HepG2 (cell line): ENCODE measurements around the gene RRP36. TPM values are rescaled to one million over a fixed set of nuclear protein-coding genes. Genes with fewer than 3 reads are reported as not detected.

Experiments used
- CREM ChIP-seq, 2 experiments: sonication (generic) in 1 of 2; formaldehyde crosslinking in 1 of 2; IDR thresholded peaks; 2 replicates each; pipeline versions ENCODE4 v1.4.0 to v1.6.1; 2016 to 2020; ENCODE audit warnings: antibody characterized with exemption in 1 of 2, mild to moderate bottlenecking in 1 of 2, missing genetic modification reagents in 1 of 2
- FOSL1 ChIP-seq: sonication (generic); formaldehyde crosslinking; IDR thresholded peaks from 2 replicates; pipeline ENCODE4 v1.9.0; 2021; ENCODE audit warnings: missing genetic modification reagents, borderline replicate concordance
- FOXM1 ChIP-seq: sonication (generic); formaldehyde crosslinking; IDR thresholded peaks from 2 replicates; pipeline ENCODE4 v1.5.0; 2020; ENCODE audit warnings: missing genetic modification reagents
- GMEB2 ChIP-seq: IDR thresholded peaks from 2 replicates; pipeline ENCODE4 v1.6.1; 2016; ENCODE audit warnings: missing biosample characterization, missing genetic modification reagents, low read depth
- KMT2B ChIP-seq: IDR thresholded peaks from 2 replicates; pipeline ENCODE4 v1.6.1; 2016; ENCODE audit warnings: missing genetic modification reagents, missing compliant biosample characterization
- RBM22 ChIP-seq: fragments of 200-400 bp; formaldehyde crosslinking; optimal IDR thresholded peaks from 2 replicates; pipeline ENCODE3; 2017; ENCODE audit warnings: mild to moderate bottlenecking, low read length, moderate library complexity
- SP140L ChIP-seq: sonication (generic); formaldehyde crosslinking; IDR thresholded peaks from 2 replicates; pipeline ENCODE4 v1.4.0; 2020; ENCODE audit warnings: missing genetic modification reagents, borderline replicate concordance
- TCF7L2 ChIP-seq: IDR thresholded peaks from 2 replicates; pipeline ENCODE4 v1.6.1; 2011; ENCODE audit warnings: mild to moderate bottlenecking, low read depth, low read length, moderate library complexity
- THAP7 ChIP-seq: sonication (generic); formaldehyde crosslinking; IDR thresholded peaks from 2 replicates; pipeline ENCODE4 v1.8.1; 2023; ENCODE audit warnings: mild to moderate bottlenecking, missing genetic modification reagents
- ZBTB1 ChIP-seq: sonication (generic); formaldehyde crosslinking; IDR thresholded peaks from 2 replicates; pipeline ENCODE4 v1.4.0; 2020; ENCODE audit warnings: missing genetic modification reagents, borderline replicate concordance
- ZNF207 ChIP-seq: fragments of 450-650 bp; IDR thresholded peaks from 2 replicates; pipeline ENCODE4 v1.6.1; 2016; ENCODE audit warnings: antibody characterized with exemption, borderline replicate concordance
- ZNF251 ChIP-seq: sonication (generic); formaldehyde crosslinking; IDR thresholded peaks from 2 replicates; pipeline ENCODE4 v1.9.0; 2021; ENCODE audit warnings: mild to moderate bottlenecking, missing genetic modification reagents
- ZNF317 ChIP-seq: sonication (generic); formaldehyde crosslinking; IDR thresholded peaks from 2 replicates; pipeline ENCODE4 v1.5.0; 2020; ENCODE audit warnings: mild to moderate bottlenecking, missing genetic modification reagents
- ZNF615 ChIP-seq: sonication (generic); formaldehyde crosslinking; IDR thresholded peaks from 2 replicates; pipeline ENCODE4 v1.5.0; 2020; ENCODE audit warnings: mild to moderate bottlenecking, missing genetic modification reagents, borderline replicate concordance
- ZNF670 ChIP-seq: sonication (generic); formaldehyde crosslinking; IDR thresholded peaks from 2 replicates; pipeline ENCODE4 v1.8.0; 2022; ENCODE audit warnings: mild to moderate bottlenecking, missing genetic modification reagents, borderline replicate concordance
- polyA plus RNA-seq, 8 experiments: library from polyadenylated mRNA; depleted of rRNA in 3 of 8; stranded (reverse) in 7 of 8; unstranded in 1 of 8; fragments of >200 nt; fragmentation: Illumina TruSeq in 4 of 8; extraction: Trizol in 4 of 8; gene quantifications; 2 replicates each; pipeline versions ENCODE4 v1.2.1 to v1.2.3, GENCODE V29; 2011 to 2016; ENCODE audit warnings: low read depth in 4 of 8, missing spikeins in 1 of 8, mixed read lengths in 1 of 8; ENCODE audit not compliant: insufficient read depth in 1 of 8
- total RNA-seq, 5 experiments: library from RNA; depleted of rRNA; stranded (reverse); fragments of >200 nt; fragmentation: Illumina TruSeq; extraction: Trizol; gene quantifications; 2 replicates each; pipeline ENCODE4 v1.2.3, GENCODE V29; 2016; ENCODE audit warnings: low read depth in 1 of 5
- TF ChIP-seq, protein P1 (sequence below): sonication (generic); formaldehyde crosslinking; IDR thresholded peaks from 2 replicates; pipeline ENCODE4; 2020; ENCODE audit warnings: missing genetic modification reagents, mild to moderate bottlenecking, borderline replicate concordance
- TF ChIP-seq, protein P2 (sequence below): sonication (generic); formaldehyde crosslinking; IDR thresholded peaks from 2 replicates; pipeline ENCODE4 v1.4.0; 2020; ENCODE audit warnings: missing genetic modification reagents
- TF ChIP-seq, protein P3 (sequence below): sonication (generic); formaldehyde crosslinking; IDR thresholded peaks from 2 replicates; pipeline ENCODE4 v1.4.0; 2020; ENCODE audit warnings: missing genetic modification reagents

RRP36 gene
- total and polyA plus RNA-seq, 2 of the 13 experiments (the other 11 are each of a cell fraction or from before 2014, with no cell fraction given): 29.5 to 144 TPM

GRCh38 chr6:43059168-43060033 lies 38.0 kb downstream of the RRP36 start, which contains the start of the genes KLC4 and MRPL2 (continued):
- TF ChIP-seq GMEB2 (CRISPR knock-in tag) (peak; percentile 76), ZNF317 (CRISPR knock-in tag) (peak; percentile 46), TCF7L2 (no peak), CREM (IDR thresholded peaks at IDR 0.05) (peak; percentile 100), CREM (CRISPR knock-in tag; IDR thresholded peaks at IDR 0.05) (peak; percentile 97), THAP7 (CRISPR knock-in tag) (no peak), ZNF670 (CRISPR knock-in tag) (peak; percentile 86; the same call in 1 of the 2 replicates), FOXM1 (CRISPR knock-in tag) (no peak), FOSL1 (CRISPR knock-in tag) (no peak), ZBTB1 (CRISPR knock-in tag) (no peak), ZNF251 (CRISPR knock-in tag) (0 out of 2 replicates have a peak, but pooled peaks have one; percentile 45), ZNF615 (CRISPR knock-in tag) (no peak), KMT2B (CRISPR knock-in tag) (peak; percentile 95), SP140L (CRISPR knock-in tag) (no peak), RBM22 (no peak), ZNF207 (no peak)
- TF ChIP-seq, protein P1, sequence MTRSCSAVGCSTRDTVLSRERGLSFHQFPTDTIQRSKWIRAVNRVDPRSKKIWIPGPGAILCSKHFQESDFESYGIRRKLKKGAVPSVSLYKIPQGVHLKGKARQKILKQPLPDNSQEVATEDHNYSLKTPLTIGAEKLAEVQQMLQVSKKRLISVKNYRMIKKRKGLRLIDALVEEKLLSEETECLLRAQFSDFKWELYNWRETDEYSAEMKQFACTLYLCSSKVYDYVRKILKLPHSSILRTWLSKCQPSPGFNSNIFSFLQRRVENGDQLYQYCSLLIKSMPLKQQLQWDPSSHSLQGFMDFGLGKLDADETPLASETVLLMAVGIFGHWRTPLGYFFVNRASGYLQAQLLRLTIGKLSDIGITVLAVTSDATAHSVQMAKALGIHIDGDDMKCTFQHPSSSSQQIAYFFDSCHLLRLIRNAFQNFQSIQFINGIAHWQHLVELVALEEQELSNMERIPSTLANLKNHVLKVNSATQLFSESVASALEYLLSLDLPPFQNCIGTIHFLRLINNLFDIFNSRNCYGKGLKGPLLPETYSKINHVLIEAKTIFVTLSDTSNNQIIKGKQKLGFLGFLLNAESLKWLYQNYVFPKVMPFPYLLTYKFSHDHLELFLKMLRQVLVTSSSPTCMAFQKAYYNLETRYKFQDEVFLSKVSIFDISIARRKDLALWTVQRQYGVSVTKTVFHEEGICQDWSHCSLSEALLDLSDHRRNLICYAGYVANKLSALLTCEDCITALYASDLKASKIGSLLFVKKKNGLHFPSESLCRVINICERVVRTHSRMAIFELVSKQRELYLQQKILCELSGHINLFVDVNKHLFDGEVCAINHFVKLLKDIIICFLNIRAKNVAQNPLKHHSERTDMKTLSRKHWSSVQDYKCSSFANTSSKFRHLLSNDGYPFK (CRISPR knock-in tag): peak; percentile 96
- TF ChIP-seq, protein P2, sequence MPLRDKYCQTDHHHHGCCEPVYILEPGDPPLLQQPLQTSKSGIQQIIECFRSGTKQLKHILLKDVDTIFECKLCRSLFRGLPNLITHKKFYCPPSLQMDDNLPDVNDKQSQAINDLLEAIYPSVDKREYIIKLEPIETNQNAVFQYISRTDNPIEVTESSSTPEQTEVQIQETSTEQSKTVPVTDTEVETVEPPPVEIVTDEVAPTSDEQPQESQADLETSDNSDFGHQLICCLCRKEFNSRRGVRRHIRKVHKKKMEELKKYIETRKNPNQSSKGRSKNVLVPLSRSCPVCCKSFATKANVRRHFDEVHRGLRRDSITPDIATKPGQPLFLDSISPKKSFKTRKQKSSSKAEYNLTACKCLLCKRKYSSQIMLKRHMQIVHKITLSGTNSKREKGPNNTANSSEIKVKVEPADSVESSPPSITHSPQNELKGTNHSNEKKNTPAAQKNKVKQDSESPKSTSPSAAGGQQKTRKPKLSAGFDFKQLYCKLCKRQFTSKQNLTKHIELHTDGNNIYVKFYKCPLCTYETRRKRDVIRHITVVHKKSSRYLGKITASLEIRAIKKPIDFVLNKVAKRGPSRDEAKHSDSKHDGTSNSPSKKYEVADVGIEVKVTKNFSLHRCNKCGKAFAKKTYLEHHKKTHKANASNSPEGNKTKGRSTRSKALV (CRISPR knock-in tag): 0 out of 2 replicates have a peak, but pooled peaks have one; percentile 16
- TF ChIP-seq, protein P3, sequence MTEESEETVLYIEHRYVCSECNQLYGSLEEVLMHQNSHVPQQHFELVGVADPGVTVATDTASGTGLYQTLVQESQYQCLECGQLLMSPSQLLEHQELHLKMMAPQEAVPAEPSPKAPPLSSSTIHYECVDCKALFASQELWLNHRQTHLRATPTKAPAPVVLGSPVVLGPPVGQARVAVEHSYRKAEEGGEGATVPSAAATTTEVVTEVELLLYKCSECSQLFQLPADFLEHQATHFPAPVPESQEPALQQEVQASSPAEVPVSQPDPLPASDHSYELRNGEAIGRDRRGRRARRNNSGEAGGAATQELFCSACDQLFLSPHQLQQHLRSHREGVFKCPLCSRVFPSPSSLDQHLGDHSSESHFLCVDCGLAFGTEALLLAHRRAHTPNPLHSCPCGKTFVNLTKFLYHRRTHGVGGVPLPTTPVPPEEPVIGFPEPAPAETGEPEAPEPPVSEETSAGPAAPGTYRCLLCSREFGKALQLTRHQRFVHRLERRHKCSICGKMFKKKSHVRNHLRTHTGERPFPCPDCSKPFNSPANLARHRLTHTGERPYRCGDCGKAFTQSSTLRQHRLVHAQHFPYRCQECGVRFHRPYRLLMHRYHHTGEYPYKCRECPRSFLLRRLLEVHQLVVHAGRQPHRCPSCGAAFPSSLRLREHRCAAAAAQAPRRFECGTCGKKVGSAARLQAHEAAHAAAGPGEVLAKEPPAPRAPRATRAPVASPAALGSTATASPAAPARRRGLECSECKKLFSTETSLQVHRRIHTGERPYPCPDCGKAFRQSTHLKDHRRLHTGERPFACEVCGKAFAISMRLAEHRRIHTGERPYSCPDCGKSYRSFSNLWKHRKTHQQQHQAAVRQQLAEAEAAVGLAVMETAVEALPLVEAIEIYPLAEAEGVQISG: peak; percentile 89
